ENCODE results near the gene MIAT.

- TF ChIP-seq EZH2 (IDR thresholded peaks at IDR 0.05; ENCODE audit: low read depth): no peak
- TF ChIP-seq, protein P1, sequence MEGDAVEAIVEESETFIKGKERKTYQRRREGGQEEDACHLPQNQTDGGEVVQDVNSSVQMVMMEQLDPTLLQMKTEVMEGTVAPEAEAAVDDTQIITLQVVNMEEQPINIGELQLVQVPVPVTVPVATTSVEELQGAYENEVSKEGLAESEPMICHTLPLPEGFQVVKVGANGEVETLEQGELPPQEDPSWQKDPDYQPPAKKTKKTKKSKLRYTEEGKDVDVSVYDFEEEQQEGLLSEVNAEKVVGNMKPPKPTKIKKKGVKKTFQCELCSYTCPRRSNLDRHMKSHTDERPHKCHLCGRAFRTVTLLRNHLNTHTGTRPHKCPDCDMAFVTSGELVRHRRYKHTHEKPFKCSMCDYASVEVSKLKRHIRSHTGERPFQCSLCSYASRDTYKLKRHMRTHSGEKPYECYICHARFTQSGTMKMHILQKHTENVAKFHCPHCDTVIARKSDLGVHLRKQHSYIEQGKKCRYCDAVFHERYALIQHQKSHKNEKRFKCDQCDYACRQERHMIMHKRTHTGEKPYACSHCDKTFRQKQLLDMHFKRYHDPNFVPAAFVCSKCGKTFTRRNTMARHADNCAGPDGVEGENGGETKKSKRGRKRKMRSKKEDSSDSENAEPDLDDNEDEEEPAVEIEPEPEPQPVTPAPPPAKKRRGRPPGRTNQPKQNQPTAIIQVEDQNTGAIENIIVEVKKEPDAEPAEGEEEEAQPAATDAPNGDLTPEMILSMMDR (conservative IDR thresholded peaks at IDR 0.05): no peak
Observed at GRCh38 chr22:26620197-26620596, 37.2 kb upstream of the MIAT start.
